Measurements from ENCODE around the gene VTN. TPM values are rescaled to one million over a fixed set of nuclear protein-coding genes. Genes with fewer than 3 reads are reported as not detected.

VTN gene
- total and polyA plus RNA-seq, 2 experiments from 2014 or later, result 4.3 to 5.6 TPM

GRCh38 chr17:28367641-28368305, 2.3 kb downstream of the VTN start:
- no peak for DNase-seq (ENCODE audit: low read depth in 1 of 2, low spot score in 1 of 2)
- H3K36me3 ChIP-seq, result peaks cover 4% of the 10 kb centered on the region
- H3K27me3 ChIP-seq, result peaks cover 7% of the 10 kb centered on the region
- TF ChIP-seq, protein P1, sequence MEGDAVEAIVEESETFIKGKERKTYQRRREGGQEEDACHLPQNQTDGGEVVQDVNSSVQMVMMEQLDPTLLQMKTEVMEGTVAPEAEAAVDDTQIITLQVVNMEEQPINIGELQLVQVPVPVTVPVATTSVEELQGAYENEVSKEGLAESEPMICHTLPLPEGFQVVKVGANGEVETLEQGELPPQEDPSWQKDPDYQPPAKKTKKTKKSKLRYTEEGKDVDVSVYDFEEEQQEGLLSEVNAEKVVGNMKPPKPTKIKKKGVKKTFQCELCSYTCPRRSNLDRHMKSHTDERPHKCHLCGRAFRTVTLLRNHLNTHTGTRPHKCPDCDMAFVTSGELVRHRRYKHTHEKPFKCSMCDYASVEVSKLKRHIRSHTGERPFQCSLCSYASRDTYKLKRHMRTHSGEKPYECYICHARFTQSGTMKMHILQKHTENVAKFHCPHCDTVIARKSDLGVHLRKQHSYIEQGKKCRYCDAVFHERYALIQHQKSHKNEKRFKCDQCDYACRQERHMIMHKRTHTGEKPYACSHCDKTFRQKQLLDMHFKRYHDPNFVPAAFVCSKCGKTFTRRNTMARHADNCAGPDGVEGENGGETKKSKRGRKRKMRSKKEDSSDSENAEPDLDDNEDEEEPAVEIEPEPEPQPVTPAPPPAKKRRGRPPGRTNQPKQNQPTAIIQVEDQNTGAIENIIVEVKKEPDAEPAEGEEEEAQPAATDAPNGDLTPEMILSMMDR (IDR thresholded peaks at IDR 0.05; ENCODE audit: low read depth, low read length), result no peak
- H3K9me3 ChIP-seq (ENCODE audit: low read depth), result no peaks in the 10 kb centered on the region
- no peak overlapping the region for H3K27ac ChIP-seq
- H3K4me3 ChIP-seq, result no peak overlapping the region
- peaks cover 12% of the 10 kb centered on the region for H3K4me1 ChIP-seq (ENCODE audit: low read depth)

- DNase-seq (ENCODE audit: low read depth in 1 of 2, low spot score in 1 of 2), result no peak
- no peak overlapping the region for H3K4me3 ChIP-seq
- no peaks in the 10 kb centered on the region for H3K9me3 ChIP-seq (ENCODE audit: low read depth)
- H3K27ac ChIP-seq, result no peak overlapping the region
- peaks cover 12% of the 10 kb centered on the region for H3K4me1 ChIP-seq (ENCODE audit: low read depth)
- H3K36me3 ChIP-seq, result peaks cover 10% of the 10 kb centered on the region
- H3K27me3 ChIP-seq, result no peaks in the 10 kb centered on the region
- TF ChIP-seq, protein P1 (IDR thresholded peaks at IDR 0.05; ENCODE audit: low read depth, low read length), result no peak
Measured at GRCh38 chr17:28366605-28367004, 3.5 kb downstream of the VTN start.

GRCh38 chr17:28365487-28365886, 4.6 kb downstream of the VTN start:
- TF ChIP-seq, protein P1 (IDR thresholded peaks at IDR 0.05; ENCODE audit: low read depth, low read length), result no peak
- Histone ChIP-seq H3K4me1 (ENCODE audit: low read depth) (peaks cover 6% of the 10 kb centered on the region), H3K36me3 (peaks cover 21% of the 10 kb centered on the region), H3K27me3 (no peaks in the 10 kb centered on the region), H3K27ac (no peak overlapping the region), H3K4me3 (no peak overlapping the region), H3K9me3 (ENCODE audit: low read depth) (no peaks in the 10 kb centered on the region)
- DNase-seq (ENCODE audit: low read depth in 1 of 2, low spot score in 1 of 2), result no peak

DNA sequence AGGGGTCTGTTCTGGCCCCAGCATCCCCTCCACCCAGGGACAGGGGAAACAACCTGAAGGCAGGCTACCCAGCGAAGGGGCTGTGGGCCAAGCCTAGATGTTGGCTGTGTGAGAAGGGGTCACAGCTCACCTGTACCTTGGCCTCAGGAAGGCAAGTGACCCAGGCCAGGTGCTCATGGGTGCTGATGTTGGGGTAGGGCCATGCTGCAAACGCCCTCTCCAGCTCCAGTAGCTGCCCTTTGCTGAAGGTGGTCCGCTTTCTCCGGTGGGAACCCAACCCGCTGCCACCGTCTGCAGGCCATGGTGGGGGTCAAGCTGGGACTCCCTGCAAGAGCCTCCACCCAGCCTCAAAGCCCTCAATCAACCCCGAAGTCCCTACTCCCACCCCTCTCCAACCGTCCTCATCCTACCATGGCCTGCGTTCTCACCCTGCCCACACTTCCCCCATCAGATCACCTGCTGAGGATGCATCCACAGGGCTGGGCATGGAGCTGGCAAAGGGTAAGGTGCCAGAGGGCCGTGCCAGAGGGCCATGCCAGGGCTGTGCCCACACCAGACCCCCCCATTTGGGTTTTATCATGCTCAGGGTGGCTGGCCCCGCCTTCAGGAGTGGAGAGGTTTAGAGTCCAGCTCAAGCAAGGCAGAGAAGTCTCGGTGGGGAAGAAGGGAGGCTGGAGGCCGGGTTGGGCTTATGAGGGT, 5.3 kb downstream of the VTN start, which contains the start of gene SEBOX:
Gene SEBOX, minus strand, starts transcription at position 535 of the 699 bp plus-strand sequence. Its CDS starts 48 bp downstream, at position 487.
- Histone ChIP-seq H3K36me3 (peaks cover 28% of the 10 kb centered on the region), H3K9me3 (ENCODE audit: low read depth) (no peaks in the 10 kb centered on the region), H3K27ac (no peak within 1 kb of the TSS), H3K4me3 (no peak within 1 kb of the TSS), H3K4me1 (ENCODE audit: low read depth) (no peaks in the 10 kb centered on the region), H3K27me3 (no peaks in the 10 kb centered on the region)
- no peak for DNase-seq (ENCODE audit: low read depth in 1 of 2, low spot score in 1 of 2)
- TF ChIP-seq, protein P1 (IDR thresholded peaks at IDR 0.05; ENCODE audit: low read depth, low read length), result no peak

- Histone ChIP-seq H3K9me3 (ENCODE audit: low read depth) (no peaks in the 10 kb centered on the region), H3K27me3 (no peaks in the 10 kb centered on the region), H3K36me3 (peaks cover 32% of the 10 kb centered on the region), H3K27ac (no peak overlapping the region), H3K4me1 (ENCODE audit: low read depth) (no peaks in the 10 kb centered on the region), H3K4me3 (no peak overlapping the region)
- no peak for DNase-seq (ENCODE audit: low read depth in 1 of 2, low spot score in 1 of 2)
- TF ChIP-seq, protein P1 (IDR thresholded peaks at IDR 0.05; ENCODE audit: low read depth, low read length), result no peak
Measured at GRCh38 chr17:28363776-28364650, 6.1 kb downstream of the VTN start.
